Neutrophil (primary cell): ENCODE measurements around the gene CDK17.

Experiments
- H3K27ac ChIP-seq: fragments of 200-600 bp; sonication (generic); 2 replicates; pipeline ENCODE4 v1.5.1; 2016; ENCODE audit warnings: mild to moderate bottlenecking, moderate library complexity
- H3K27me3 ChIP-seq: fragments of 200-600 bp; sonication (generic); 2 replicates; pipeline ENCODE4 v1.6.0; 2016; ENCODE audit warnings: mild to moderate bottlenecking
- H3K36me3 ChIP-seq: fragments of 200-600 bp; sonication (generic); 2 replicates; pipeline ENCODE4 v1.5.1; 2017
- H3K4me1 ChIP-seq, 2 experiments: fragments of 200-600 bp in 1 of 2; sonication (generic) in 1 of 2; 1 replicate in 1 of 2; 2 replicates in 1 of 2; pipeline versions ENCODE4 v1.5.1 to v1.6.1; 2013 to 2016; ENCODE audit warnings: low read depth in 1 of 2, low read length in 1 of 2, mild to moderate bottlenecking in 1 of 2, moderate library complexity in 1 of 2; ENCODE audit not compliant: control insufficient read depth in 1 of 2, insufficient read depth in 1 of 2
- H3K4me3 ChIP-seq, 2 experiments: fragments of 200-600 bp in 1 of 2; sonication (generic) in 1 of 2; 1 replicate in 1 of 2; 2 replicates in 1 of 2; pipeline ENCODE4 v1.5.1; 2013 to 2016; ENCODE audit warnings: low read depth in 1 of 2, low read length in 1 of 2, mild to moderate bottlenecking in 1 of 2, moderate library complexity in 1 of 2
- H3K9me3 ChIP-seq: fragments of 200-600 bp; sonication (generic); 2 replicates; pipeline ENCODE4 v1.5.1; 2016
- TF ChIP-seq, protein P1 (sequence below): fragments of 200-600 bp; sonication (generic); IDR thresholded peaks from 2 replicates; pipeline ENCODE4 v1.5.1; 2016; ENCODE audit warnings: antibody characterized with exemption

The CDK17 gene

DNA sequence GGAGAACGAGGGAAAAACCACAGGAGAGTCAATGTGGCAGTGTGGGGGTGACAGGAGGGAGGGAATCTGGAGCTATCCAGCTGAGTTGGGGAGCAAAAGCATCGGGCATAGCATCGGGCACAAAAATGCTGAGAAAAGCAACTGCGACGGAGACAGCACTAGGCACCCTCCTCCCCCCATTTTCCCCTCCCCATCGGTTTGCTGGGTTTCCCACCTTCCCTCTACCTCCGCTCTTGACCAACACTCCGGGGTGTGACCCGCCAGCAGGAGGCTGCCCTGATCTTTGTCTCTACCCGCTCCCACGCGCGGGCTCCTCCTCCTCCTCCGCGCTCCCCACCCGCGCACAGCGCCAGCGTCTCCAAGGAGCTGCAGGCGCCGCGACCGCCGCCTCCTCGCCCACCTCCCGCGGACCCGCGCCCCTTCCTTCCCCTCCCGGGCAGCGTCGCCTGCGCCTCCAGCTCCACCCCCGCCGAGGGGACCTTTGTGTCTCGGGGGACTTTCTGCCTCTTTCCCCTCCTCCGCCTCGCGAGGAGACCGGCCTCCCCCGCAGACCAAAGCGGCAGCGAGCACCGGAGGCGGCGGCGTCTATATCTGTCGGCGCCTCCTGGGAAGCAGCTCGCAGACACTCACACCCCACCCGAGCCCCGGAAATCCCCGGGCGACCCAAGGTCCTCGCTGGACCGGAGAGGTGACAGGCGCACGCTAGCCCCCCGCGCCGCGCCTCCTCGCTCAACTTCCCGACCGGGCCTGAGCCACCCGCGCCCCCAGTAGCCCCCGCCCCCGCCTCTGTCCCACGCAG lies 920 bp downstream of the CDK17 start:
- Histone ChIP-seq H3K27ac (peak overlapping the region; percentile 98), H3K4me3 (peak overlapping the region; percentile 83 to 85), H3K9me3 (no peaks in the 10 kb centered on the region), H3K4me1 (peaks cover 35 to 36% of the 10 kb centered on the region in 2 experiments), H3K36me3 (no peaks in the 10 kb centered on the region), H3K27me3 (no peaks in the 10 kb centered on the region)
- TF ChIP-seq, protein P1, sequence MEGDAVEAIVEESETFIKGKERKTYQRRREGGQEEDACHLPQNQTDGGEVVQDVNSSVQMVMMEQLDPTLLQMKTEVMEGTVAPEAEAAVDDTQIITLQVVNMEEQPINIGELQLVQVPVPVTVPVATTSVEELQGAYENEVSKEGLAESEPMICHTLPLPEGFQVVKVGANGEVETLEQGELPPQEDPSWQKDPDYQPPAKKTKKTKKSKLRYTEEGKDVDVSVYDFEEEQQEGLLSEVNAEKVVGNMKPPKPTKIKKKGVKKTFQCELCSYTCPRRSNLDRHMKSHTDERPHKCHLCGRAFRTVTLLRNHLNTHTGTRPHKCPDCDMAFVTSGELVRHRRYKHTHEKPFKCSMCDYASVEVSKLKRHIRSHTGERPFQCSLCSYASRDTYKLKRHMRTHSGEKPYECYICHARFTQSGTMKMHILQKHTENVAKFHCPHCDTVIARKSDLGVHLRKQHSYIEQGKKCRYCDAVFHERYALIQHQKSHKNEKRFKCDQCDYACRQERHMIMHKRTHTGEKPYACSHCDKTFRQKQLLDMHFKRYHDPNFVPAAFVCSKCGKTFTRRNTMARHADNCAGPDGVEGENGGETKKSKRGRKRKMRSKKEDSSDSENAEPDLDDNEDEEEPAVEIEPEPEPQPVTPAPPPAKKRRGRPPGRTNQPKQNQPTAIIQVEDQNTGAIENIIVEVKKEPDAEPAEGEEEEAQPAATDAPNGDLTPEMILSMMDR: peak; percentile 60

DNA sequence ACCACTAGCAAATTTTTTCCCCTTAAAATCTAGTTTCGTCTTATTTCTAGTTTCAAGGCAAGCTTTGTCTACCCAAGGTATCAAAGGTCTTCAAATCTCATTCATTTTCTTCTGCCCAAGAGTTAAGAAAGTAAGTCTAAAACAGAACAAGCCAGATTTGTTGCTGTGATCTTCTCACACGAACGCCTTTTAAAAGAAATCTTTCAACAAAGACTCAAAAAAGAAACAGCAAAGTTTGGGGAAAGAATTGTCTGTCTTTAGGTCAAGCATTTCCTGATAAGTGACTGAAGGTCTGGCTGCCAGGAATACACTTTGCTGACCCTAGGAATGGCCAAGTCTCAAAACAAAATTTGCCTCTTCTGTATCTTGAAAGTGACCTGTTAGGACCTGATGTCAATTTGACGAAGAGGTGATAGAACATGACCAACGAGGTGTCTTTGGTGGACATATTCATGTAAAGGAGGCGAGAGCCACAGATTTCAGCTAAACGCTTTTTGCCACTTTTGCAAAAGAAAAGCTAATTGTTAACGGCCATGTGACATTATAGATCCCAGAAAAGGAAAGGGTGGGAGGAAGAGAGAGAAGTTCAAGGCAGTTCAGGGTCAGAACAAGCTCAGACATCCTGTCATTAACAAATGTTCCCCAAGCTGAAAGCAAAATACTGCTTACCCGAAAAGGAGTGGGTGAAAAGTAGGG lies 1.7 kb downstream of the CDK17 start:
- Histone ChIP-seq H3K4me1 (peaks cover 35 to 36% of the 10 kb centered on the region in 2 experiments), H3K27ac (peak overlapping the region; percentile 98), H3K36me3 (no peaks in the 10 kb centered on the region), H3K27me3 (no peaks in the 10 kb centered on the region), H3K4me3 (peak overlapping the region; percentile 83 to 85), H3K9me3 (no peaks in the 10 kb centered on the region)
- TF ChIP-seq, protein P1: no peak

DNA sequence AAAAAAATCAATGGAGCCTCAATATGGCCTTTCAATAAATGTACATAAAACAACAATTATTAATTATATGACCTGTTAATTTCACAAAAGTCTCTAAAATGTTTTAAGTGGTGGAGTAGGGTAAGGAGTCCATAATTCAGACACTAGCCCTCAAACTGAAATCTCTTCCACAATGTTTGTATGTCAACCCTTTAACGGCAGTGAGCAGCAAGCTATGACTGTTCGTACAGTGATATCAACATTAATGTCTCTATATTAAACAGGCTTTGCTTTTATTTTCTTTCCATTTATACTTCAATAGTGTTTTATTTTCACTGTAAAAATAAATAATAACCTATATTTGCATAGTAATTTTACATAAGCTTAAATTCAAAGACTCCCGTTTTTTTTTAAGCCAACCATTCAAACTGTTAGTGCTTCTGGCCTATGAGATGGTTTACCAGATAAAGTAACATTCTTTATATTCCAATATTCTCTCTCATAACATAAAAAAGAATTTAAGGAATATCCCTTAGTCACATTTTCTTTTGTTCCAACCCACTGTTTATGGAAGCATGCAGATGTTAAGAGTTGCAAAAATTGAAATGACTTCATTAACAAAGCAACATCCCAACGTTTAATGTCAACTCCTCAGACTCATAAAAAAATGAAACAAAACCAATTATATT lies 2.3 kb downstream of the CDK17 start:
- H3K27ac ChIP-seq: peak overlapping the region; percentile 98
- H3K36me3 ChIP-seq: no peaks in the 10 kb centered on the region
- no peaks in the 10 kb centered on the region for H3K27me3 ChIP-seq
- peaks cover 35 to 41% of the 10 kb centered on the region in 2 experiments for H3K4me1 ChIP-seq
- peak overlapping the region; percentile 83 to 85 for H3K4me3 ChIP-seq
- H3K9me3 ChIP-seq: no peaks in the 10 kb centered on the region
- TF ChIP-seq, protein P1: no peak

DNA sequence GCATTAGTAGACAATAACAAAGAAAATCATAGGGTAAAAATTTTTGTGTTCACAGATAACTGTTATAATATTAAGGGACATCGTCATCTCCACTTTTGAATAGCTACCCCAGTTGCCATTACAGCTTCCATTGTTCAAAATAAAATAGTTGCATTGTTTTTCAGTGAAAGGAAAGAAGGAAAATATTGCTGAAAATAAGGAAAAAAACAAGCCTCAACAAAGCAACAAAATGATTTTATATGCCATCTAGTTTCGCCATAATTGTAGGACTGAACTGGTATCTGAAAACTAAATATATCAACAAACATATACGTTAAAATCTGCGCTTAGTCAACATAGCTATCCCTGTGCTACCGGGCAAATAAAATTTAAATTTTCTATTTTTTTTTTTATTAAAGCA lies 3.3 kb downstream of the CDK17 start:
- H3K4me3 ChIP-seq: no peak overlapping the region

DNA sequence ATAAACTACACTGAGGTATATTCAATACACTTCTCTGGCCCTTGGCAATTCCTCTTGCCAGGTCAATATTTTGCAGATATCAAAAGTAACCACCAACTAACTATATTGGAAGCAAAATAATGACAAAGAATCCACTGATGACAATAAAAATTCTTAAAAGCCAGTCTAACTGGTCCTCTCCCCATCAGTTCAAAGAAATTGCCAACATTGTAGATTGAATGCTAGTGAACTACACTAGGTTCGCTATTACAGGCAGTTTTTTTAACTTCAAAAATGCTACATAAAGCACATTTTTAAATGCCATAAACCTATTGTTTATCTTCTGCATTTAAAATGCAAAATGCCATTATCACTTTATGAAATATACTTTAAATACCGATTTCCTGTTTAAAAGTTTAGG lies 4.0 kb downstream of the CDK17 start:
- peaks cover 28 to 41% of the 10 kb centered on the region in 2 experiments for H3K4me1 ChIP-seq
- no peak overlapping the region for H3K27ac ChIP-seq
- TF ChIP-seq, protein P1: no peak

More for the DNA sequence above, 3.3 kb downstream of the CDK17 start:
- Histone ChIP-seq H3K27me3 (no peaks in the 10 kb centered on the region), H3K9me3 (no peaks in the 10 kb centered on the region), H3K4me1 (peaks cover 35 to 46% of the 10 kb centered on the region in 2 experiments), H3K36me3 (no peaks in the 10 kb centered on the region), H3K27ac (no peak overlapping the region)
- TF ChIP-seq, protein P1: no peak

More for the DNA sequence above, 4.0 kb downstream of the CDK17 start:
- Histone ChIP-seq H3K4me3 (no peak overlapping the region), H3K27me3 (no peaks in the 10 kb centered on the region), H3K9me3 (no peaks in the 10 kb centered on the region), H3K36me3 (no peaks in the 10 kb centered on the region)
